GM19372 (cell line): ENCODE data around the gene LRP8.

ENCODE experiments used
- ATAC-seq: cut with Tn5 transposase; IDR thresholded peaks from one replicate; pipeline ENCODE4 v1.9.1; 2021; ENCODE audit warnings: mild to moderate bottlenecking, low read depth, moderate library complexity; ENCODE audit not compliant: unreplicated experiment

Gene LRP8

GRCh38 chr1:53195246-53196016, 132.4 kb downstream of the LRP8 start:
- no peak for ATAC-seq
